GM23338 (cell line): ENCODE measurements around the gene ZNF621. TPM values are rescaled to one million over a fixed set of nuclear protein-coding genes. Genes with fewer than 3 reads are reported as not detected.

Experiments
- ATAC-seq: fragments of 200-7000 bp; cut with Tn5 transposase; 3 replicates; pipeline ENCODE4 v1.9.1; 2020
- DNase-seq: peaks from one replicate; pipeline ENCODE4 v3.0.0-alpha.2; 2015; ENCODE audit warnings: low spot score
- H2AFZ ChIP-seq: fragments of 200-600 bp; sonication (generic); 2 replicates; pipeline ENCODE4 v1.8.0; 2016; ENCODE audit warnings: antibody characterized with exemption, mild to moderate bottlenecking, moderate library complexity
- H3F3A ChIP-seq: fragments of 200-600 bp; sonication (generic); replicated peaks from 2 replicates; pipeline ENCODE4 v1.8.0; 2017; ENCODE audit warnings: antibody characterized with exemption, mixed run types, low read depth
- H3K27ac ChIP-seq: fragments of 200-600 bp; sonication (generic); 2 replicates; pipeline ENCODE4 v1.6.1; 2016; ENCODE audit warnings: low read depth
- H3K27me3 ChIP-seq: fragments of 200-600 bp; sonication (generic); 2 replicates; pipeline ENCODE4 v1.8.0; 2016; ENCODE audit warnings: mild to moderate bottlenecking, mixed run types, moderate library complexity; ENCODE audit not compliant: insufficient read depth
- H3K36me3 ChIP-seq: fragments of 200-600 bp; sonication (generic); 2 replicates; pipeline ENCODE4 v1.8.0; 2016; ENCODE audit warnings: mild to moderate bottlenecking; ENCODE audit not compliant: insufficient read depth
- H3K4me1 ChIP-seq: fragments of 200-600 bp; sonication (generic); 2 replicates; pipeline ENCODE4 v1.8.0; 2016; ENCODE audit warnings: mild to moderate bottlenecking, moderate library complexity; ENCODE audit not compliant: insufficient read depth
- H3K4me2 ChIP-seq: fragments of 200-600 bp; sonication (generic); 2 replicates; pipeline ENCODE4 v1.7.1; 2017; ENCODE audit warnings: mixed run types
- H3K4me3 ChIP-seq: fragments of 200-600 bp; sonication (generic); 2 replicates; pipeline ENCODE4 v1.6.1; 2016; ENCODE audit warnings: mixed run types
- H3K79me2 ChIP-seq: fragments of 200-600 bp; sonication (generic); replicated peaks from 2 replicates; pipeline ENCODE4 v1.8.0; 2017; ENCODE audit warnings: mild to moderate bottlenecking; ENCODE audit not compliant: insufficient read depth
- H3K9me2 ChIP-seq: fragments of 200-600 bp; sonication (generic); 2 replicates; pipeline ENCODE4 v1.8.0; 2017; ENCODE audit not compliant: insufficient read depth
- H4K20me1 ChIP-seq: fragments of 200-600 bp; sonication (generic); replicated peaks from 2 replicates; pipeline ENCODE4 v1.8.0; 2017; ENCODE audit warnings: mild to moderate bottlenecking; ENCODE audit not compliant: insufficient read depth
- H3K27ac Mint-ChIP-seq: 2 replicates; pipeline ENCODE4 v1.8.0; 2020; ENCODE audit warnings: inconsistent platforms, mild to moderate bottlenecking, moderate library complexity, mixed read lengths
- H3K27me3 Mint-ChIP-seq: 3 replicates; pipeline ENCODE4 v1.8.0; 2022; ENCODE audit warnings: low read depth, mild to moderate bottlenecking, moderate library complexity, mixed read lengths, inconsistent platforms; ENCODE audit not compliant: insufficient read depth, poor library complexity
- H3K36me3 Mint-ChIP-seq: 3 replicates; pipeline ENCODE4 v1.8.0; 2021; ENCODE audit warnings: low read depth, mild to moderate bottlenecking, inconsistent platforms, moderate library complexity, mixed read lengths
- H3K4me1 Mint-ChIP-seq: 3 replicates; pipeline ENCODE4 v1.8.0; 2020; ENCODE audit warnings: mild to moderate bottlenecking, inconsistent platforms, mixed read lengths
- H3K4me3 Mint-ChIP-seq: 3 replicates; pipeline ENCODE4 v1.8.0; 2021; ENCODE audit warnings: moderate library complexity, mild to moderate bottlenecking, inconsistent platforms, mixed read lengths
- H3K9me3 Mint-ChIP-seq: 3 replicates; pipeline ENCODE4 v1.8.0; 2020; ENCODE audit warnings: moderate library complexity, mild to moderate bottlenecking, inconsistent platforms, mixed read lengths
- CREB1 ChIP-seq: fragments of 250-450 bp; sonication (Bioruptor Pico); IDR thresholded peaks from 2 replicates; pipeline ENCODE4 v1.5.0; 2020; ENCODE audit warnings: low read depth, mild to moderate bottlenecking, moderate library complexity
- EZH2 ChIP-seq: fragments of 200-600 bp; sonication (generic); IDR thresholded peaks from one replicate; pipeline ENCODE4 v1.8.0; 2017; ENCODE audit warnings: antibody characterized with exemption, mild to moderate bottlenecking, low read depth; ENCODE audit not compliant: unreplicated experiment
- EZH2phosphoT487 ChIP-seq: fragments of 200-600 bp; sonication (generic); IDR thresholded peaks from one replicate; pipeline ENCODE4 v1.8.1; 2018; ENCODE audit warnings: antibody characterized with exemption; ENCODE audit not compliant: unreplicated experiment
- NANOG ChIP-seq: IDR thresholded peaks from 2 replicates; pipeline ENCODE4 v1.6.1; 2016; ENCODE audit warnings: antibody characterized with exemption, borderline replicate concordance
- POLR2AphosphoS5 ChIP-seq: IDR thresholded peaks from 2 replicates; pipeline ENCODE4 v1.6.1; 2016; ENCODE audit warnings: antibody characterized with exemption, low read depth
- STAT1 ChIP-seq: IDR thresholded peaks from one replicate; pipeline ENCODE4 v1.6.1; 2016; ENCODE audit warnings: antibody characterized with exemption; ENCODE audit not compliant: unreplicated experiment
- ZNF331 ChIP-seq: fragments of 250-450 bp; sonication (Bioruptor Pico); IDR thresholded peaks from 2 replicates; pipeline ENCODE4 v1.5.0; 2020; ENCODE audit warnings: low read depth, mild to moderate bottlenecking, moderate library complexity
- polyA plus RNA-seq: library from polyadenylated mRNA; unstranded; fragments of >200 nt; fragmentation: Nextera tagmentation; extraction: Ambion mirVana; gene quantifications from 2 replicates; pipeline ENCODE4 v1.2.1, GENCODE V29; 2016
- total RNA-seq: library from RNA; depleted of rRNA; stranded (reverse); fragments of >200 nt; shearing (Covaris generic); gene quantifications from 2 replicates; pipeline ENCODE4 v1.2.3, GENCODE V29; 2014
- TF ChIP-seq, protein P1 (sequence below): IDR thresholded peaks from 2 replicates; pipeline ENCODE4 v1.6.1; 2016; ENCODE audit warnings: antibody characterized with exemption
- TF ChIP-seq, protein P2 (sequence below): IDR thresholded peaks from one replicate; pipeline ENCODE4 v1.6.1; 2018; ENCODE audit warnings: antibody characterized with exemption; ENCODE audit not compliant: unreplicated experiment
- TF ChIP-seq, protein P3 (sequence below): fragments of 250-450 bp; sonication (Bioruptor Pico); IDR thresholded peaks from 2 replicates; pipeline ENCODE4 v1.5.0; 2020; ENCODE audit warnings: mild to moderate bottlenecking, moderate library complexity

The ZNF621 gene
- total and polyA plus RNA-seq, 2 experiments from 2014 or later, result 6.3 to 12.1 TPM

DNA sequence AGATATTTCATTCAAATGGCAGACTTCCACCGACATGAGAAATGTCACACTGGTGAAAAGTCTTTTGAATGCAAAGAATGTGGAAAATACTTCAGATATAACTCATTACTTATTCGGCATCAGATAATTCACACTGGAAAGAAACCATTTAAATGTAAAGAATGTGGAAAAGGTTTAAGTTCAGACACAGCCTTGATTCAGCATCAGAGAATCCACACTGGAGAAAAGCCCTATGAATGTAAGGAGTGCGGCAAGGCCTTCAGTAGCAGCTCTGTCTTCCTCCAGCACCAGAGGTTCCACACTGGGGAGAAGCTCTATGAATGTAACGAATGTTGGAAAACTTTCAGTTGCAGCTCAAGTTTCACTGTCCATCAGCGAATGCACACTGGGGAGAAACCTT lies 8.6 kb upstream of the ZNF621 start:
- ATAC-seq, result no peak
- no peaks in the 10 kb centered on the region for H3K9me3 Mint-ChIP-seq
- no peaks in the 10 kb centered on the region for H3F3A ChIP-seq
- H3K4me1 Mint-ChIP-seq, result no peaks in the 10 kb centered on the region
- TF ChIP-seq NANOG, result no peak
- TF ChIP-seq, protein P1, sequence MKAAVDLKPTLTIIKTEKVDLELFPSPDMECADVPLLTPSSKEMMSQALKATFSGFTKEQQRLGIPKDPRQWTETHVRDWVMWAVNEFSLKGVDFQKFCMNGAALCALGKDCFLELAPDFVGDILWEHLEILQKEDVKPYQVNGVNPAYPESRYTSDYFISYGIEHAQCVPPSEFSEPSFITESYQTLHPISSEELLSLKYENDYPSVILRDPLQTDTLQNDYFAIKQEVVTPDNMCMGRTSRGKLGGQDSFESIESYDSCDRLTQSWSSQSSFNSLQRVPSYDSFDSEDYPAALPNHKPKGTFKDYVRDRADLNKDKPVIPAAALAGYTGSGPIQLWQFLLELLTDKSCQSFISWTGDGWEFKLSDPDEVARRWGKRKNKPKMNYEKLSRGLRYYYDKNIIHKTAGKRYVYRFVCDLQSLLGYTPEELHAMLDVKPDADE, result no peak
- no peak overlapping the region; the same call in 1 of the 2 replicates for H3K27ac Mint-ChIP-seq
- no peak overlapping the region for H3K4me2 ChIP-seq
- H3K79me2 ChIP-seq, result peaks cover 7% of the 10 kb centered on the region; the same call in 1 of the 2 replicates
- peaks cover 5% of the 10 kb centered on the region for H3K27me3 Mint-ChIP-seq
- H4K20me1 ChIP-seq, result no peaks in the 10 kb centered on the region; the same call in 1 of the 2 replicates
- no peak for DNase-seq
- no peaks in the 10 kb centered on the region for H3K9me2 ChIP-seq
- no peaks in the 10 kb centered on the region for H3K27me3 ChIP-seq
- H3K4me3 Mint-ChIP-seq, result no peak overlapping the region
- no peak overlapping the region for H2AFZ ChIP-seq
- H3K36me3 Mint-ChIP-seq, result peaks cover 62% of the 10 kb centered on the region
- H3K4me1 ChIP-seq, result no peaks in the 10 kb centered on the region
- no peak overlapping the region for H3K27ac ChIP-seq
- no peak overlapping the region for H3K4me3 ChIP-seq
- peaks cover 10% of the 10 kb centered on the region; the same call in 1 of the 2 replicates for H3K36me3 ChIP-seq

DNA sequence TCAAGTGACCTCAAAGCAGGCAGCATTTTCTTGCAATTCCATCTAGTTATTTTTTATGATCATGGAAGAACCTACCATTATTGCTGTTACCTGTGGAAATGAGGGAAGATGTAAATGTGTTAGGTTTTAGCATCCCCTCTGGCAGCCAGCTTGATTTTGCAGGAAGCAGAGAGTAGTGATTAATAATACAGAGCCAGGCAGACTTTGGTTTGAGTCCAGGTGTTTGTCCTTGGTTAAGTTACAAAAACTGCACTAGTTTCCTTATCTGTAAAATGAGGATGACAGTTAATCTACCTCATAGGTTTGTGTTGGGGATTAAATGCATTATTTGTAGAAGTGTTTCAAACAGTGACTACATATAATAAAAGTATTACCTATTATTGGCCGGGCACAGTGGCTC lies 6.7 kb upstream of the ZNF621 start:
- Histone ChIP-seq H2AFZ (no peak overlapping the region), H3K27ac (no peak overlapping the region), H3K36me3 (0 out of 2 replicates have a peak, but pooled peaks cover 4% of the 10 kb centered on the region), H3K9me2 (no peaks in the 10 kb centered on the region), H4K20me1 (no peaks in the 10 kb centered on the region; the same call in 1 of the 2 replicates), H3K27me3 (no peaks in the 10 kb centered on the region), H3K4me2 (no peak overlapping the region), H3K79me2 (no peaks in the 10 kb centered on the region), H3K4me1 (no peaks in the 10 kb centered on the region), H3K4me3 (no peak overlapping the region), H3F3A (no peaks in the 10 kb centered on the region)
- Mint-ChIP-seq H3K4me1 (no peaks in the 10 kb centered on the region), H3K27me3 (peaks cover 5% of the 10 kb centered on the region), H3K9me3 (no peaks in the 10 kb centered on the region), H3K27ac (no peak overlapping the region), H3K4me3 (no peak overlapping the region), H3K36me3 (peaks cover 47% of the 10 kb centered on the region)
- no peak for ATAC-seq
- no peak for DNase-seq
- TF ChIP-seq, protein P2, sequence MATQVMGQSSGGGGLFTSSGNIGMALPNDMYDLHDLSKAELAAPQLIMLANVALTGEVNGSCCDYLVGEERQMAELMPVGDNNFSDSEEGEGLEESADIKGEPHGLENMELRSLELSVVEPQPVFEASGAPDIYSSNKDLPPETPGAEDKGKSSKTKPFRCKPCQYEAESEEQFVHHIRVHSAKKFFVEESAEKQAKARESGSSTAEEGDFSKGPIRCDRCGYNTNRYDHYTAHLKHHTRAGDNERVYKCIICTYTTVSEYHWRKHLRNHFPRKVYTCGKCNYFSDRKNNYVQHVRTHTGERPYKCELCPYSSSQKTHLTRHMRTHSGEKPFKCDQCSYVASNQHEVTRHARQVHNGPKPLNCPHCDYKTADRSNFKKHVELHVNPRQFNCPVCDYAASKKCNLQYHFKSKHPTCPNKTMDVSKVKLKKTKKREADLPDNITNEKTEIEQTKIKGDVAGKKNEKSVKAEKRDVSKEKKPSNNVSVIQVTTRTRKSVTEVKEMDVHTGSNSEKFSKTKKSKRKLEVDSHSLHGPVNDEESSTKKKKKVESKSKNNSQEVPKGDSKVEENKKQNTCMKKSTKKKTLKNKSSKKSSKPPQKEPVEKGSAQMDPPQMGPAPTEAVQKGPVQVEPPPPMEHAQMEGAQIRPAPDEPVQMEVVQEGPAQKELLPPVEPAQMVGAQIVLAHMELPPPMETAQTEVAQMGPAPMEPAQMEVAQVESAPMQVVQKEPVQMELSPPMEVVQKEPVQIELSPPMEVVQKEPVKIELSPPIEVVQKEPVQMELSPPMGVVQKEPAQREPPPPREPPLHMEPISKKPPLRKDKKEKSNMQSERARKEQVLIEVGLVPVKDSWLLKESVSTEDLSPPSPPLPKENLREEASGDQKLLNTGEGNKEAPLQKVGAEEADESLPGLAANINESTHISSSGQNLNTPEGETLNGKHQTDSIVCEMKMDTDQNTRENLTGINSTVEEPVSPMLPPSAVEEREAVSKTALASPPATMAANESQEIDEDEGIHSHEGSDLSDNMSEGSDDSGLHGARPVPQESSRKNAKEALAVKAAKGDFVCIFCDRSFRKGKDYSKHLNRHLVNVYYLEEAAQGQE, result no peak
- TF ChIP-seq, protein P1, result no peak
- no peak for TF ChIP-seq ZNF331 (CRISPR knock-in tag)
- TF ChIP-seq POLR2AphosphoS5, result no peak
- TF ChIP-seq EZH2, result no peak
- TF ChIP-seq STAT1, result no peak
- no peak for TF ChIP-seq EZH2phosphoT487
- TF ChIP-seq CREB1 (CRISPR knock-in tag), result no peak
- TF ChIP-seq, protein P3, sequence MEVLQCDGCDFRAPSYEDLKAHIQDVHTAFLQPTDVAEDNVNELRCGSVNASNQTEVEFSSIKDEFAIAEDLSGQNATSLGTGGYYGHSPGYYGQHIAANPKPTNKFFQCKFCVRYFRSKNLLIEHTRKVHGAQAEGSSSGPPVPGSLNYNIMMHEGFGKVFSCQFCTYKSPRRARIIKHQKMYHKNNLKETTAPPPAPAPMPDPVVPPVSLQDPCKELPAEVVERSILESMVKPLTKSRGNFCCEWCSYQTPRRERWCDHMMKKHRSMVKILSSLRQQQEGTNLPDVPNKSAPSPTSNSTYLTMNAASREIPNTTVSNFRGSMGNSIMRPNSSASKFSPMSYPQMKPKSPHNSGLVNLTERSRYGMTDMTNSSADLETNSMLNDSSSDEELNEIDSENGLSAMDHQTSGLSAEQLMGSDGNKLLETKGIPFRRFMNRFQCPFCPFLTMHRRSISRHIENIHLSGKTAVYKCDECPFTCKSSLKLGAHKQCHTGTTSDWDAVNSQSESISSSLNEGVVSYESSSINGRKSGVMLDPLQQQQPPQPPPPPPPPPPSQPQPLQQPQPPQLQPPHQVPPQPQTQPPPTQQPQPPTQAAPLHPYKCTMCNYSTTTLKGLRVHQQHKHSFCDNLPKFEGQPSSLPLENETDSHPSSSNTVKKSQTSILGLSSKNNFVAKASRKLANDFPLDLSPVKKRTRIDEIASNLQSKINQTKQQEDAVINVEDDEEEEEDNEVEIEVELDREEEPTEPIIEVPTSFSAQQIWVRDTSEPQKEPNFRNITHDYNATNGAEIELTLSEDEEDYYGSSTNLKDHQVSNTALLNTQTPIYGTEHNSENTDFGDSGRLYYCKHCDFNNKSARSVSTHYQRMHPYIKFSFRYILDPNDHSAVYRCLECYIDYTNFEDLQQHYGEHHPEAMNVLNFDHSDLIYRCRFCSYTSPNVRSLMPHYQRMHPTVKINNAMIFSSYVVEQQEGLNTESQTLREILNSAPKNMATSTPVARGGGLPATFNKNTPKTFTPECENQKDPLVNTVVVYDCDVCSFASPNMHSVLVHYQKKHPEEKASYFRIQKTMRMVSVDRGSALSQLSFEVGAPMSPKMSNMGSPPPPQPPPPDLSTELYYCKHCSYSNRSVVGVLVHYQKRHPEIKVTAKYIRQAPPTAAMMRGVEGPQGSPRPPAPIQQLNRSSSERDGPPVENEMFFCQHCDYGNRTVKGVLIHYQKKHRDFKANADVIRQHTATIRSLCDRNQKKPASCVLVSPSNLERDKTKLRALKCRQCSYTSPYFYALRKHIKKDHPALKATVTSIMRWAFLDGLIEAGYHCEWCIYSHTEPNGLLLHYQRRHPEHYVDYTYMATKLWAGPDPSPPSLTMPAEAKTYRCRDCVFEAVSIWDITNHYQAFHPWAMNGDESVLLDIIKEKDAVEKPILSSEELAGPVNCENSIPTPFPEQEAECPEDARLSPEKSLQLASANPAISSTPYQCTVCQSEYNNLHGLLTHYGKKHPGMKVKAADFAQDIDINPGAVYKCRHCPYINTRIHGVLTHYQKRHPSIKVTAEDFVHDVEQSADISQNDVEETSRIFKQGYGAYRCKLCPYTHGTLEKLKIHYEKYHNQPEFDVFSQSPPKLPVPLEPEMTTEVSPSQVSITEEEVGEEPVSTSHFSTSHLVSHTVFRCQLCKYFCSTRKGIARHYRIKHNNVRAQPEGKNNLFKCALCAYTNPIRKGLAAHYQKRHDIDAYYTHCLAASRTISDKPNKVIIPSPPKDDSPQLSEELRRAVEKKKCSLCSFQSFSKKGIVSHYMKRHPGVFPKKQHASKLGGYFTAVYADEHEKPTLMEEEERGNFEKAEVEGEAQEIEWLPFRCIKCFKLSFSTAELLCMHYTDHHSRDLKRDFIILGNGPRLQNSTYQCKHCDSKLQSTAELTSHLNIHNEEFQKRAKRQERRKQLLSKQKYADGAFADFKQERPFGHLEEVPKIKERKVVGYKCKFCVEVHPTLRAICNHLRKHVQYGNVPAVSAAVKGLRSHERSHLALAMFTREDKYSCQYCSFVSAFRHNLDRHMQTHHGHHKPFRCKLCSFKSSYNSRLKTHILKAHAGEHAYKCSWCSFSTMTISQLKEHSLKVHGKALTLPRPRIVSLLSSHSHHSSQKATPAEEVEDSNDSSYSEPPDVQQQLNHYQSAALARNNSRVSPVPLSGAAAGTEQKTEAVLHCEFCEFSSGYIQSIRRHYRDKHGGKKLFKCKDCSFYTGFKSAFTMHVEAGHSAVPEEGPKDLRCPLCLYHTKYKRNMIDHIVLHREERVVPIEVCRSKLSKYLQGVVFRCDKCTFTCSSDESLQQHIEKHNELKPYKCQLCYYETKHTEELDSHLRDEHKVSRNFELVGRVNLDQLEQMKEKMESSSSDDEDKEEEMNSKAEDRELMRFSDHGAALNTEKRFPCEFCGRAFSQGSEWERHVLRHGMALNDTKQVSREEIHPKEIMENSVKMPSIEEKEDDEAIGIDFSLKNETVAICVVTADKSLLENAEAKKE (CRISPR knock-in tag), result no peak
